ENCODE measurements around the gene WFS1. TPM values are rescaled to one million over a fixed set of nuclear protein-coding genes. Genes with fewer than 3 reads are reported as not detected.

WFS1 gene
- total and polyA plus RNA-seq, 2 donors (not counting 3 experiments of a cell fraction or from before 2014, with no cell fraction given): 48.2 to 70.0 TPM

DNA sequence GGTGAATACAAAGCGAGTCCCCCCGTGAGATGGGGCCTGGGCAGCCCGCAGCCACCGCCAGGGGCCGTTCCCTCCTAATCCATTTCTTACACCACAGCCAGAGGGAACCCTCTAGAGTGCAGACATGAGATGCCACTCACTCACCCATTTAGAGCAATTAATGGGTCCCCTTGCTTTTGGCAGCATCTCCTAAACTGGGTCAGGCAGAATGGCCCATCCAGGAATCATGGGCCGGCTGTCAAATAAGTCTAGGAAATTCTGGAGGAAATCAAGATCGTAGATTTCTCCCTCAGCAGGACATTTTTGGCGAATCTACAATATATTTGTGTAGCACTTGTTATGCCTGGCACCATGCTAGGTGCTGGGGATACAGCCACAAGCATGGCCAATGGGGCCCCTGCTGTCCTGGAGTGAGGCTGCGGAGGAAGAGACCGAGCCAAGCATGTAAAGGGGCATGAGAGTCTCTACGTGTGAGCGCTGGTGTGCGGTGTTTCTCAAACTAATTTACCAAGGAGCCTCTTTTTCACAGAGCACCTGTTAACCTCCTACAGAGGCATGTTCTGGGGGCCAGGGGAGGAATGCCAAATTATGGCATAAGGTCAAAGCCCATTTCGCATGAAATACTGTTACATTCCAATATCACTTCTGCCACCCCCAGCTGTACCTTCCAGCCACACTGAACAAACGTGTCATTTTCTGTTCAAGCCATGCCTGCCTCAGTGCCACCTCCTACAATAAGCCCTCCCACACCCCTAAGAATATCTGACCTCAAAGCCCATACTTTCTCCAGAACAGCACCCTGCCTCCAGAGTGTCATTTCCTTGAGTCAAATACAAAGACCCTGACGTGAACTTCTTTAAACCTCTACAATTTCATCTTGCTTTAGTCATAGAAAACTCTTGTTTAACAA, 41.2 kb upstream of the WFS1 start:
- ChIA-PET CTCF (no interaction called here), POLR2A (no interaction called here)
- Histone ChIP-seq H3K27me3 (ENCODE audit: control insufficient read depth in 2 of 2, insufficient read depth in 2 of 2, low read length in 2 of 2) (no peaks in the 10 kb centered on the region), H3K9me1 (replicated peaks; ENCODE audit: control insufficient read depth, extremely low read depth, insufficient read depth, low read length) (no peaks in the 10 kb centered on the region), H3K36me3 (ENCODE audit: control insufficient read depth in 2 of 2, extremely low read depth in 1 of 2, insufficient read depth in 2 of 2, low read length in 2 of 2) (no peaks in the 10 kb centered on the region), H3K4me2 (ENCODE audit: insufficient read depth, low read length) (no peak overlapping the region), H3K79me2 (ENCODE audit: control insufficient read depth, insufficient read depth, low read length) (no peaks in the 10 kb centered on the region), H3K4me3 (replicated peaks in 1 of 3; ENCODE audit: insufficient read depth in 1 of 3, low read depth in 1 of 3, low read length in 3 of 3) (no peak overlapping the region), H2AFZ (ENCODE audit: low read depth, low read length) (no peak overlapping the region), H3K27ac (ENCODE audit: insufficient read depth, low read depth, low read length) (no peak overlapping the region), H3K4me1 (ENCODE audit: control insufficient read depth, extremely low read depth, insufficient read depth, low read length) (no peaks in the 10 kb centered on the region), H3K9me3 (replicated peaks; ENCODE audit: control insufficient read depth, insufficient read depth, low read length) (no peaks in the 10 kb centered on the region), H4K20me1 (replicated peaks; ENCODE audit: control insufficient read depth, extremely low read depth, insufficient read depth, low read length) (no peaks in the 10 kb centered on the region), H3K9ac (replicated peaks; ENCODE audit: extremely low read depth, insufficient read depth, low read length) (no peak overlapping the region)
- intact Hi-C loops (cut with micrococcal nuclease) (no loop called here), dilution Hi-C loops (cut with MboI; ENCODE audit: extremely low pct_ligation_motif_present, low sequenced_read_pairs) (no loop called here)
- no TSS peak for BruUV-seq (replicated peaks)
- DNase-seq (ENCODE audit: low read depth, low spot score): no peak
- FAIRE-seq: no peak
- TF ChIP-seq, protein P1, sequence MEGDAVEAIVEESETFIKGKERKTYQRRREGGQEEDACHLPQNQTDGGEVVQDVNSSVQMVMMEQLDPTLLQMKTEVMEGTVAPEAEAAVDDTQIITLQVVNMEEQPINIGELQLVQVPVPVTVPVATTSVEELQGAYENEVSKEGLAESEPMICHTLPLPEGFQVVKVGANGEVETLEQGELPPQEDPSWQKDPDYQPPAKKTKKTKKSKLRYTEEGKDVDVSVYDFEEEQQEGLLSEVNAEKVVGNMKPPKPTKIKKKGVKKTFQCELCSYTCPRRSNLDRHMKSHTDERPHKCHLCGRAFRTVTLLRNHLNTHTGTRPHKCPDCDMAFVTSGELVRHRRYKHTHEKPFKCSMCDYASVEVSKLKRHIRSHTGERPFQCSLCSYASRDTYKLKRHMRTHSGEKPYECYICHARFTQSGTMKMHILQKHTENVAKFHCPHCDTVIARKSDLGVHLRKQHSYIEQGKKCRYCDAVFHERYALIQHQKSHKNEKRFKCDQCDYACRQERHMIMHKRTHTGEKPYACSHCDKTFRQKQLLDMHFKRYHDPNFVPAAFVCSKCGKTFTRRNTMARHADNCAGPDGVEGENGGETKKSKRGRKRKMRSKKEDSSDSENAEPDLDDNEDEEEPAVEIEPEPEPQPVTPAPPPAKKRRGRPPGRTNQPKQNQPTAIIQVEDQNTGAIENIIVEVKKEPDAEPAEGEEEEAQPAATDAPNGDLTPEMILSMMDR (IDR thresholded peaks at IDR 0.05; ENCODE audit: extremely low read depth in 1 of 2, insufficient read depth in 1 of 2, low read depth in 1 of 2, low read length in 2 of 2): no peak
- TF ChIP-seq GATA2 (IDR thresholded peaks at IDR 0.05; ENCODE audit: insufficient read depth, insufficient read length, low read depth, low read length): no peak
- no peak for TF ChIP-seq FOS (IDR thresholded peaks at IDR 0.05; ENCODE audit: borderline replicate concordance, insufficient read depth, low read length)
- TF ChIP-seq POLR2AphosphoS5 (IDR thresholded peaks at IDR 0.05; ENCODE audit: insufficient read depth, low read depth, low read length): no peak
- no peak for TF ChIP-seq POLR2A (IDR thresholded peaks at IDR 0.05; ENCODE audit: low read depth, low read length)
- TF ChIP-seq EZH2 (IDR thresholded peaks at IDR 0.05; ENCODE audit: borderline replicate concordance, low read depth, low read length, severe bottlenecking): no peak
- TF ChIP-seq JUN (IDR thresholded peaks at IDR 0.05; ENCODE audit: borderline replicate concordance, insufficient read depth, insufficient read length, low read depth): no peak
- TF ChIP-seq, protein P2, sequence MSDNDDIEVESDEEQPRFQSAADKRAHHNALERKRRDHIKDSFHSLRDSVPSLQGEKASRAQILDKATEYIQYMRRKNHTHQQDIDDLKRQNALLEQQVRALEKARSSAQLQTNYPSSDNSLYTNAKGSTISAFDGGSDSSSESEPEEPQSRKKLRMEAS (IDR thresholded peaks at IDR 0.05; ENCODE audit: insufficient read depth, insufficient read length): no peak
